GM12878 (cell line): ENCODE results near the gene MRPS27.

Experiments
- BMI1 ChIP-seq: fragments of 450-650 bp; IDR thresholded peaks from 2 replicates; pipeline ENCODE4 v1.6.1; 2016; ENCODE audit warnings: mild to moderate bottlenecking, moderate library complexity, borderline replicate concordance
- CHD1 ChIP-seq: IDR thresholded peaks from 2 replicates; pipeline ENCODE4 v1.6.1; 2012; ENCODE audit warnings: low read depth, low read length, improper control_type of control experiment
- HDAC2 ChIP-seq: fragments of 200-600 bp; sonication (generic); IDR thresholded peaks from 2 replicates; pipeline ENCODE4 v1.6.1; 2017
- NR2C2 ChIP-seq: IDR thresholded peaks from 2 replicates; pipeline ENCODE4 v1.6.1; 2011; ENCODE audit warnings: borderline replicate concordance, low read depth; ENCODE audit not compliant: control insufficient read depth, insufficient read length
- POLR2A ChIP-seq: IDR thresholded peaks from 2 replicates; pipeline ENCODE4 v1.6.1; 2011; ENCODE audit warnings: low read depth, mild to moderate bottlenecking, low read length
- RB1 ChIP-seq: fragments of 450-650 bp; formaldehyde crosslinking; IDR thresholded peaks from 2 replicates; pipeline ENCODE4 v1.6.1; 2017; ENCODE audit warnings: mild to moderate bottlenecking, borderline replicate concordance
- ZNF274 ChIP-seq: IDR thresholded peaks from one replicate; pipeline ENCODE4 v1.8.0; 2011; ENCODE audit not compliant: insufficient read length, insufficient read depth
- ZZZ3 ChIP-seq: IDR thresholded peaks from 2 replicates; pipeline ENCODE4 v1.6.1; 2011; ENCODE audit warnings: low read depth; ENCODE audit not compliant: control insufficient read depth, insufficient read length
- TF ChIP-seq, protein P1 (sequence below): IDR thresholded peaks from 2 replicates; pipeline ENCODE4 v1.6.1; 2012; ENCODE audit warnings: low read depth, low read length, improper control_type of control experiment

DNA sequence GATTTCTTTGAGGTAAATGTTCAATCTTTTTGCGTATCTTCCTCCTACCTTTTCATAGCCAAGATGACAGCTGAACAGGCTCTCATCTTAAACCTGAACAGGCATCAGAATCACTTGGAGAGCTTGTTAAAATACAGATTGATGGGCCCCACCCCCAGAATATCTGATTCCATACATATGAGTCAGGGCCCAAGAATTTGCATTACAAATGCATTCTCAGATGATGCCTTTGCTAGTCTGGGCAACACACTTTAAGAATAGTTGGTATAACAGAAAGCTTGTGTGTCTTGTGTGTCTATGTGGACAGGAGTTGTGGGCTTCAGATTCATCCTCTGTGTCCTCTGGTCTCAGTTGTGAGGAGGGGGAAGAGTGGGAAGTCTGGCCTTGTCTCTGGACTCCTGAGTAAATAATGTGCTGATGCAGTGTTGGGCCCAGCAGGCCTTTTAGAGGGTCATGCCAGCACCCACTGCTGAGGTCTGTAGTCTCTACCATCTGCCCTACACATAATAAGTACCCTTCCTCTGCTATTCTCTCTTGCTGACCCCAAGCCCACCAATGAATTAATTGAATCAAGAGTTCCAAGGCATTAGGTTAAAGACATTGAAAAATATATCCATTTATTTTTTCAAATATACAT, 43.2 kb upstream of the MRPS27 start:
- TF ChIP-seq, protein P1, sequence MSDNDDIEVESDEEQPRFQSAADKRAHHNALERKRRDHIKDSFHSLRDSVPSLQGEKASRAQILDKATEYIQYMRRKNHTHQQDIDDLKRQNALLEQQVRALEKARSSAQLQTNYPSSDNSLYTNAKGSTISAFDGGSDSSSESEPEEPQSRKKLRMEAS: no peak
- TF ChIP-seq ZNF274: no peak
- TF ChIP-seq NR2C2: no peak
- TF ChIP-seq POLR2A: no peak
- TF ChIP-seq CHD1: no peak
- no peak for TF ChIP-seq RB1
- no peak for TF ChIP-seq ZZZ3
- no peak for TF ChIP-seq BMI1
- TF ChIP-seq HDAC2: no peak
